GM13976 (cell line): ENCODE results near the gene TRIM31.

Source experiments
- DNase-seq: peaks from one replicate; pipeline ENCODE4 v3.0.0; 2012; ENCODE audit warnings: low spot score
- in situ Hi-C: fragments of 300-500 bp; cut with MboI; formaldehyde crosslinking; loops from one replicate; pipeline ENCODE4 v1.12.0; 2022; ENCODE audit warnings: low sequenced_read_pairs, mixed read lengths, inconsistent platforms; ENCODE audit not compliant: unreplicated experiment
- TF ChIP-seq, protein P1 (sequence below): IDR thresholded peaks from 2 replicates; pipeline ENCODE4 v1.5.1; 2012; ENCODE audit warnings: borderline replicate concordance, mild to moderate bottlenecking; ENCODE audit not compliant: insufficient read depth; ENCODE audit errors: extremely low read depth, missing control alignments, control extremely low read depth

The TRIM31 gene

DNA sequence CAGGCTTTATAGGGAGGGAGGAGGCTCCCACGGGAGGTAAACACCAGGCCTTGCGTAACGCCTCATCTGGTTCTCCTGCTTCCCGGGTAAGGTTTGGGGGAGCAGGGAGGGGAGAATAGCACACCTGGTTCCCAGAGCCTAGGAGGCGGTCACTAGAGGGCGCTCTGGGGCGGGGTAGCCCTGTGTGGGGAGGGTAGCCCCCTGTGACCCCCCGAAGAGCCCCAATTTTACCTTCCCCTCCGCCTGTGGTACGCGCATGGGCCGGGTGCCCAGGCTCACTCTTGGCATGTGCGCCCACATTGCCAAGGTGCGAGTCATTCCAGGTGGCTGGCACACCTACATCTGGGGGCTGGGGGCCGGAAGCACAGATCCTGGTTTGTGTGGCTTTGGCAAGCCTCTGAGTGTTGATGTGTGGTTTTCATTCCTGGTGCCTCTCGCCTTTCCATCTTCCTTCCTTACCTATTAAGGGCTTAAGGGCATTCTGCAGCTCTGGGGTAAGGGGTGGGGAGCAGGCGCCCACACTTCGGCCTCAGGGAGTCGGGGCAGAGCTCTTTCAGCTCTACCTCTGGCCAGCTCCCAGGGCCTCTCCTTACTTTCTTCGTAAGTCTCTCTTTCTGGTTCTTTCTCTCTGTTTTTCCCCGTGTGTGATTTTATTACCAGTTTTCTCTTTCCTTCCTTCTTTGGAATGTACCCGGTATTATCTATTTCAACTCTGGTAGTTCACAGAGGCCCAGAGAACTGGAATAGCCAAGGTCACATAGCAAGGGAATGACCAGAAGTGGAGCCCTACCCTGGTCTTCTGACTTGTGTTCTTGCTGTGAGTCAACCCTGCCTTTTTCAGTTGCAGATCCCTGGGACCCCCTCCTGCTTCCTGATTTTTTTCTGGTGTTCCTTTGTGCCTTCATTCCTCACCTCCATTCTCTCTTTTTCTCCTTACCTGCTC lies 36.8 kb downstream of the TRIM31 start:
- peak; percentile 44 for DNase-seq
- TF ChIP-seq, protein P1, sequence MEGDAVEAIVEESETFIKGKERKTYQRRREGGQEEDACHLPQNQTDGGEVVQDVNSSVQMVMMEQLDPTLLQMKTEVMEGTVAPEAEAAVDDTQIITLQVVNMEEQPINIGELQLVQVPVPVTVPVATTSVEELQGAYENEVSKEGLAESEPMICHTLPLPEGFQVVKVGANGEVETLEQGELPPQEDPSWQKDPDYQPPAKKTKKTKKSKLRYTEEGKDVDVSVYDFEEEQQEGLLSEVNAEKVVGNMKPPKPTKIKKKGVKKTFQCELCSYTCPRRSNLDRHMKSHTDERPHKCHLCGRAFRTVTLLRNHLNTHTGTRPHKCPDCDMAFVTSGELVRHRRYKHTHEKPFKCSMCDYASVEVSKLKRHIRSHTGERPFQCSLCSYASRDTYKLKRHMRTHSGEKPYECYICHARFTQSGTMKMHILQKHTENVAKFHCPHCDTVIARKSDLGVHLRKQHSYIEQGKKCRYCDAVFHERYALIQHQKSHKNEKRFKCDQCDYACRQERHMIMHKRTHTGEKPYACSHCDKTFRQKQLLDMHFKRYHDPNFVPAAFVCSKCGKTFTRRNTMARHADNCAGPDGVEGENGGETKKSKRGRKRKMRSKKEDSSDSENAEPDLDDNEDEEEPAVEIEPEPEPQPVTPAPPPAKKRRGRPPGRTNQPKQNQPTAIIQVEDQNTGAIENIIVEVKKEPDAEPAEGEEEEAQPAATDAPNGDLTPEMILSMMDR, result peak; percentile 10
- in situ Hi-C loops, result no loop called here

DNA sequence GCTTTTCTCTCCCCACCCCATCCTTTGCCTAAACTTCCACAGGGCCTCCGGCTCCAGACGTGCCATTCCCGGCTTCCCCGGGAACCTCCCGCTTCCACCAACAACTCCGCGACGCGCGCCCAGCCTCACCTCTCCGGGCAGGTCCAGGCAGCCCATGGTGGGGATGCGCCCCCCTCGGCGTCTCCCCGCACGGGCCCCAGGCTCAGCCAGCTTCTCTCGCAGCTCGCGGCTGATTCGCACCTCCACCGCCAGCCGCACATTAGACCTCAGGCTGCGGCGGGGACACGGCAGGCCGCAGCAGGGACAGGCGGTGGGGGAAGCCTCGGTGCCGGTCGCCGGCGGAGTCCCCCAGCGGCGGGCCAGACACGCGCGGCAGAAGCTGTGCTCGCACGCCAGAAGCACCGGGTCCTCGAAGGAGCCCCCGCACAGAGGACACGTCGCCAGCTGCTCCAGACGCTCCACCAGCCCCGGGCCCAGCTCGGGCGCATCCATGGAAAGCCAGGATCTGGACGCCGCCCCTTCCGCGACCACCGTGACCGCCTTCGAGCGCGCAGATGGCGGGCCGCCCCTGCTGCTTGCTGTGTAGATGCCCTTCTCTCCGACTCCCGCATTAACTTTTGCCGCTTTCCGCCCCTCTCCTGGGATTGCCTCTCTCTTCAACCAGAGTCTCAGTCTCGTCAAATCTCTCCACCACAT lies 37.6 kb downstream of the TRIM31 start, which contains the start of gene RNF39:
TSS of gene RNF39 (minus strand) at position 676 of the 696 bp plus-strand sequence. CDS start at position 492, 184 bp downstream.
- DNase-seq, result peak; percentile 35
- TF ChIP-seq, protein P1, result no peak
- in situ Hi-C loops, result no loop called here

DNA sequence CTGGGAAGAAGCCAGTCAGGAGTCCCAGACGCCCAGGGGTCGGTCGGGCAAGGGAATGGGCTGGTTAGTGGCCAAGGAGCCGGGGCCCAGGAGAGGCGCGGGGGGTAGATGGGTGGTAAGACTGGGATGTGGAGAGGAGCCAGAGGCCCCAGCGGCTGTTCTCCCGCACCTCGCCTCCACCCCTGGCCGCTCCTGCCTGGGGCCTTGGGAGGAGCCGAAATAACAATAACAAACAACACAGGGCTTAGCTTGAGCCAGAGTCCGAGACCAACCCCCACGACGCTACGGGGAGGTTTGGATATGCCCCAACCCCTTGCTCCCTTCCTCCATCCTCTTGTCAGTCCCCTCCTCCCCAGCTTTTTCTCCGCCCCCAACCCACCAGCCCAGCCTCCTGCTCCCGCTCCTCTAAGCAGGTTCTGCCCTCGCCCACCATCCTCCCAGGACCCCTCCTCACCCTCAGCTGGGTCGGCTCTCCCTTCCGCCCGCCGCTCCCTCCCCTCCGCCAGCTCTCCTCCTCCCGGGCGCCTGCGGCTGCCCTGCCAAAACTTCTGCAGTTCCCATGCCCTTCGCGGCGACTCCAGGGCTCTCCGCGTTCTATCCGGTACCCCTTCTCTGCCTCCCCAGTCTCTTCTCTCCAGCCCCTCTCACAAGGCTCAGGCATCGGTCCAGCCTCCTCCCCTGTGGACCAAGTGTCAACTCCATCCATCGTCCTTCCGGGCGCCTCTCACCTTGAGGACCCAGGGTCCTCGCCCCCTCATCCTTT lies 38.4 kb downstream of the TRIM31 start:
- DNase-seq, result peak; percentile 41
- in situ Hi-C loops, result no loop called here
- TF ChIP-seq, protein P1, result no peak

DNA sequence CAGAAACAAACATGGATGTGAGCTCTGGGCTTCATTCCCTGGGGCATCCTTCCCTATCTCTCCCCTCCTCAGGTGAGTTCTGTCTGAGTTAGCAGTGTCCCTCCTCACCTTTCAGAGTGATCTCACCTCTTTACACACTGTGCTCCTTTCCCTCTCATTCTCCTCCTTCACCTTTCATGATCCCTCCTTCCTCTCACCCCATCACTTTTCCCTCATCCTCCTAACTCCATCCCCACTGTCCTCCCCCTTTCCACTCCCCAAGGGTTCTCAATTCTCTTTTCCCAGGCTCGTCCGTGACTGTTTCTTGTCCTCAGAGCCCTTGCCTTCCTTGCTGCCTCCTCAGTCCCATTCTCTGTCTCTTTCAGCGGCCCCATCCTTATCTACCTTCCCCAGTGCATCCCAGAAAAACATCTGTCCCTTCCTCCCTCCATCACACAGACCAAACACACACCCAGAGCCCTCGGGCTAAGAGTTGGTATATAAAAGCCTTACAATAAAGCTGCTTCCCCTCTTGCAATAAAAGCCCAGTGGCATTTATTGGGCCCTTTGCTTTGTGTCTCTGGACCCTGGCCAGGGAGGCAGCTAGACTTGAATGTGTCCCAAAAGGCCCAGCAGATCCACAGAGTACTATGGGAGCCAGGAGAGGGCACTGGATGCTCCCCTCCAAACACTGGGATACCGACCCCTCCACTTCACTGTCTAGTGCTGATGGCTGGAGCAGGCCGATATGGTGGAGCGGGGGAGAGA lies 39.2 kb downstream of the TRIM31 start:
- in situ Hi-C loops, result no loop called here
- no peak for DNase-seq
- TF ChIP-seq, protein P1, result no peak

DNA sequence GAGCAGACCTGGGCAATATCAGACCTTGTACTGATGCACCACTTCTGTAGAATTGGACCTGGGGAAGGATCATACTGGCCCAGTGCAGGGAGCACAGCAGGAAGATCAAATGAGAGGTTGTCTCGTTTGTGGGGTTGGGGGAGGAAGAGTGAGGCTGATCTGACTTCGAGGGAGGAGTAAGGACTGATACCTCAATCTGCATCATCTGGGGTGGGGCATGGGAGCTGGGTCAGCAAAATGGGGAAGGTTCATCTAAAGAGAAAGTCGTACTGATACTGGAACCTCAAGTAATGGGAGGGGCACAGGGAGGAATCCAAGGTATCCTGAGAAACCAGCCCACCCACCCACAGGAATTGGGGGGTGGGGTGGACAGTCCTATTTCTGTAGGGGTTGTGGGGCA lies 41.0 kb downstream of the TRIM31 start:
- in situ Hi-C loops, result no loop called here
- no peak for DNase-seq
- TF ChIP-seq, protein P1, result no peak
